ENCODE measurements around the gene TBX19. TPM values are rescaled to one million over a fixed set of nuclear protein-coding genes. Genes with fewer than 3 reads are reported as not detected.

The TBX19 gene
- total RNA-seq, 1 experiment from 2014 or later, result 0.21 TPM

GRCh38 chr1:168319691-168320090, 39.0 kb downstream of the TBX19 start:
- DNase-seq (ENCODE audit: low read depth), result no peak

- no peak for DNase-seq (ENCODE audit: low read depth)
These were observed 39.5 kb downstream of the TBX19 start for GRCh38 chr1:168320149-168320548.

GRCh38 chr1:168320800-168321450, 40.2 kb downstream of the TBX19 start:
- DNase-seq (ENCODE audit: low read depth), result peak; percentile 84

GRCh38 chr1:168321945-168322344, 41.3 kb downstream of the TBX19 start:
- DNase-seq (ENCODE audit: low read depth), result peak; percentile 53

GRCh38 chr1:168324745-168325425, 44.2 kb downstream of the TBX19 start:
- no peak for DNase-seq (ENCODE audit: low read depth)

- DNase-seq (ENCODE audit: low read depth), result no peak
These were observed 48.2 kb downstream of the TBX19 start for GRCh38 chr1:168328731-168329364.

GRCh38 chr1:168330285-168330684, 49.6 kb downstream of the TBX19 start:
- no peak for DNase-seq (ENCODE audit: low read depth)

- DNase-seq (ENCODE audit: low read depth), result no peak
These were observed 50.9 kb downstream of the TBX19 start for GRCh38 chr1:168331569-168331968.

GRCh38 chr1:168333562-168334276, 53.0 kb downstream of the TBX19 start:
- DNase-seq (ENCODE audit: low read depth), result no peak

GRCh38 chr1:168335500-168335899, 54.8 kb downstream of the TBX19 start:
- DNase-seq (ENCODE audit: low read depth), result peak; percentile 26

- no peak for DNase-seq (ENCODE audit: low read depth)
These were observed 58.2 kb downstream of the TBX19 start for GRCh38 chr1:168338589-168339503.

GRCh38 chr1:168340781-168341482, 60.3 kb downstream of the TBX19 start:
- DNase-seq (ENCODE audit: low read depth), result no peak

- DNase-seq (ENCODE audit: low read depth), result no peak
These were observed 60.9 kb downstream of the TBX19 start for GRCh38 chr1:168341483-168341975.

GRCh38 chr1:168342572-168343280, 62.0 kb downstream of the TBX19 start:
- DNase-seq (ENCODE audit: low read depth), result peak; percentile 71

- DNase-seq (ENCODE audit: low read depth), result no peak
These were observed 62.9 kb downstream of the TBX19 start for GRCh38 chr1:168343566-168343965.

GRCh38 chr1:168344517-168344916, 63.8 kb downstream of the TBX19 start:
- no peak for DNase-seq (ENCODE audit: low read depth)

GRCh38 chr1:168345939-168346338, 65.3 kb downstream of the TBX19 start:
- no peak for DNase-seq (ENCODE audit: low read depth)

GRCh38 chr1:168347630-168348029, 67.0 kb downstream of the TBX19 start:
- DNase-seq (ENCODE audit: low read depth), result no peak

GRCh38 chr1:168348146-168348709, 67.6 kb downstream of the TBX19 start:
- DNase-seq (ENCODE audit: low read depth), result peak; percentile 43

Data from HT1080 (cell line).